NOMO-1 treated with DMSO at 0.1 percent for 48 hours (cell line): ENCODE measurements around the gene RAPGEFL1.
A peak's percentile ranks its signal among the peaks of the same experiment; 100 is the strongest.
"Not testable (repeated sequence)": the region's sequence is repeated elsewhere in the genome, so short reads cannot be mapped to it uniquely, and the experiment has no call there.

Experiments
- DNase-seq: peaks from one replicate; lab custom pipeline; 2025; ENCODE audit not compliant: unreplicated experiment; lab: John Stamatoyannopoulos, UW

RAPGEFL1 gene

GRCh38 chr17:40177275-40177874 is at the start of gene RAPGEFL1:
TSS of gene RAPGEFL1 (plus strand) at chr17:40177470. CDS start at chr17:40177862, 392 bp downstream.
- DNase-seq = no peak

- no peak for DNase-seq
These were observed 47.8 kb upstream of the RAPGEFL1 start for GRCh38 chr17:40129498-40129897.

GRCh38 chr17:40130352-40131042 is 46.8 kb upstream of the RAPGEFL1 start:
- DNase-seq = peak; percentile 96

DNA sequence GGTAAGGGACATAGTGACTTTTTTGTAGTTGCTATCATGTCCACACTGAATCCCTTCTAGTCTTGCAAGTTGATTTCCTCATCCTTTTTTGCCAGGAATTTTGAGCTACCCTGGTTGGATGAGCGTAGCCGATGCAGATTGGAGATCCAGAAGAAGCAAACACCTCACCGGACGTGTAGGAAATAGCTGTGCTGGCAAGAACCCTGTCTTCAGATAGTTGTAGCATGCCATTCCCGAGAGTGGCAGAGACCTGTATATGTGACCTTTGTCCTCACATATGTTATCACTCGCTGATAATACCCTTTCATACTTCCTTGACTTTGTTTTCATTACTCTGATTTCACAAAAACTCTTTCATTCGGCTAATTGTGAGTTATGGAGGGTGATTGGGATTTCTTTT is 43.1 kb upstream of the RAPGEFL1 start:
- DNase-seq = no peak

DNA sequence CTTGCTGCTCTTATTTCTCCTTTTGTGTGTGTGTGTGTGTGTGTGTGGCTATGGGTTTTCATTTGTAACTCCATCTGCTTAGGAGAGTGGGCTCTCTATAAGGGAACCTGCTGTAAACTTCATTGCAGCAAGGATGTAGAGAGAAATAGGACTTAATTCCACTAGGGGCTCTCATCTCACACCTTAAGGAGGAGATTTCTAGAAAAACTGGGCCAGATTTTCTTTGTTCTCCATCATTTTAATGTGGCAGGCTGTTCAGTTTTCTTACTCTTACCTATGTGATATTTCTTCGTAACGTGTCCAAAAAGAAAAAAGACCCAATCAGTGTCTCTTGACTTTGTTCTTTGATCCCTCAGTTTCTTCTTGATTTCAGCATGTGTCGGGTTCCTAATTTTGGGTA is 41.5 kb upstream of the RAPGEFL1 start:
- DNase-seq = no peak

- DNase-seq = peak; percentile 38
These were observed 37.7 kb upstream of the RAPGEFL1 start for GRCh38 chr17:40139566-40140058.

GRCh38 chr17:40143166-40143565 is 34.1 kb upstream of the RAPGEFL1 start:
- not testable (repeated sequence) for DNase-seq

GRCh38 chr17:40145476-40145875 is 31.8 kb upstream of the RAPGEFL1 start:
- no peak for DNase-seq

GRCh38 chr17:40148527-40148926 is 28.7 kb upstream of the RAPGEFL1 start:
- no peak for DNase-seq

DNA sequence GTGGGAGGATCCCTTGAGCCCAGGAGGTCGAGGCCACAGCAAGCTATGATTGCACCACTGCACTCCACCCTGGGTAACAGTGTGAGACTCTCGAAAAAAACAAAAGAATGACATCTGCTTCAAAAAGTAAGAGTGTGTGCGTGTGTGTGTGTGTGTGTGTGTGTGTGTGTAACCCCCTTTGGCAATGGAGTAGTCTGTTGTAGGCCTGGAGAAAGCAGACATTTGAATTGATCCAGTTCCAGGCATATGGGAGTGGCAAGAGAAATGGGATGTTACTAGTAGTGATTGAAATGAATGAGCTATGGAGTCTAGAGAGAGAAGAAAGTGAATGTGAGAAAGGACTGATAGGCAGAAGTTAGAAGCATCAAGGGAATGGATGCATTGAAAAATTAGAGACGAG is 27.0 kb upstream of the RAPGEFL1 start:
- no peak for DNase-seq

DNA sequence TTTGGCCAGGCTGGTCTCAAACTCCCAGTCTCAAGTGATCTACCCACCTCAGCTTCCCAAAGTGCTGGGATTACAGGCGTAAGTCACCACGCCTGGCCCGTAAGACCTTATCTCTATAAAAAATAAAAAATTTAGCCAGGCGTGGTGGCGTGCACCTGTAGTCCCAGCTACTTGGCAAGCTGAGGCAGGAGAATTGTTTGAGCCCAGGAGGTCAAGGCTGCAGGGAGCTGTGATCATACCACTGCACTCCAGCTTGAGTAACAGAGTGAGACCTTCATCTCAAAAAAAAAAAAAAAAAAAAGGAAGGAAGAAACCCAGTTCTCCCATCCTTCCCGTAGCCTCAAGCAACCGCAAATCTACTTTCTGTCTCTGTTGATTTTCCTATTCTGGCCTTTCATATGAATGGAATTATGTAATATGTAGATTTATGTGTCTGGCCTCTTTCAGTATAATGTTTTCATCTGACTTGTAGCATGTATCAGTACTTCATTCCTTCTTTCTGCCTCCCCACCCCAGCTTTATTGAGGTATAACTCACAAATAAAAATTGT is 25.8 kb upstream of the RAPGEFL1 start:
- DNase-seq = peak; percentile 43

GRCh38 chr17:40153603-40154236 is 23.6 kb upstream of the RAPGEFL1 start:
- DNase-seq = no peak

DNA sequence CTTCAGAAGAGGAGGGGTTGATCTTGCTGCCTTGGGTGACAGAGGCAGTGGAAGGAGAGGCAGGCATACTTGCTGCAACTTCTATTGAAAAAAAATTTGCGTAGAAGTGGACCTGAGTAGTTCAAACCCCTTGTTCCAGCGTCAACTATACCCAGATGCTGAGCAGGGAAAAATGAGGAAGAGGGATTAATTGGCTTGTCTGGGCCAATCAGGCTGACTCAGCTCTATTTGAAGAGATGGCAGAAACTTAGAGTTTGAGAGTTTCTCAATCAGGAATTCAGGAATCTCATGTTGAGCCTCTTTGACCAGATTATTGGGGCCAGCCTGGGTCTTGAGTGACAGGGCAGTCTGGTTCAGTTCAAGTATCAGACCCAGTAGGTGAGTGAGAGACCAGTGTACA is 19.3 kb upstream of the RAPGEFL1 start:
- DNase-seq = peak; percentile 43

- DNase-seq = peak; percentile 80
These were observed 18.7 kb upstream of the RAPGEFL1 start for GRCh38 chr17:40158438-40159013.

DNA sequence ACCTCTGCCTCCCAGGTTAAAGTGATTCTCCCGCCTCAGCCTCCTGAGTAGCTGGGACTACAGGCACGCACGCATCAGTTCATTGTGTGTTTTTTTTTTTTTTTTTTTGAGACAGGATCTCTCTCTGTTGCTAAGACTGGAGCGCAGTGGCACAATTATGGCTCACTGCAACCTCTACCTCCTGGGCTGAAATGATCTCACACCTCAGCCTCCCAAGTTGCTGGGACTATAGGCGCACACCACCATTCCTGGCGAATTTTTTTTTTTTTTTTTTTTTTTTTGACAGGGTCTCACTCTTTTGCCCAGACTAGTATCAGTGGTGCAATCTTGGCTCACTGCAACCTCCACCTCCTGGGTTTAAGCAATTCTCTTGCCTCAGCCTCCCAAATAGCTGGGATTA is 17.8 kb upstream of the RAPGEFL1 start:
- DNase-seq = no peak

- DNase-seq = no peak
These were observed 9.5 kb upstream of the RAPGEFL1 start for GRCh38 chr17:40167685-40168261.

- DNase-seq = peak; percentile 54
These were observed 8.9 kb upstream of the RAPGEFL1 start for GRCh38 chr17:40168262-40168832.

GRCh38 chr17:40170325-40170724 is 6.9 kb upstream of the RAPGEFL1 start:
- DNase-seq = no peak

DNA sequence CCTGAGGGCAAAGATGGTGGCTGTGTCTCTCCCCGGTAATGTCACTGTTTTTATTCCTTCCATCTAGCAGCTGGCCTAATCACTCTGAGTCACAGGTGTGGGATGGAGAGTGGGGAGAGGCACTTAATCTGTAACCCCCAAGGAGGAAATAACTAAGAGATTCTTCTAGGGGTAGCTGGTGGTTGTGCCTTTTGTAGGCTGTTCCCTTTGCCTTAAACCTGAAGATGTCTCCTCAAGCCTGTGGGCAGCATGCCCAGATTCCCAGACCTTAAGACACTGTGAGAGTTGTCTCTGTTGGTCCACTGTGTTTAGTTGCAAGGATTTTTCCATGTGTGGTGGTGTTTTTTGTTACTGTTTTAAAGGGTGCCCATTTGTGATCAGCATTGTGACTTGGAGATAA is 5.5 kb upstream of the RAPGEFL1 start:
- DNase-seq = no peak

DNA sequence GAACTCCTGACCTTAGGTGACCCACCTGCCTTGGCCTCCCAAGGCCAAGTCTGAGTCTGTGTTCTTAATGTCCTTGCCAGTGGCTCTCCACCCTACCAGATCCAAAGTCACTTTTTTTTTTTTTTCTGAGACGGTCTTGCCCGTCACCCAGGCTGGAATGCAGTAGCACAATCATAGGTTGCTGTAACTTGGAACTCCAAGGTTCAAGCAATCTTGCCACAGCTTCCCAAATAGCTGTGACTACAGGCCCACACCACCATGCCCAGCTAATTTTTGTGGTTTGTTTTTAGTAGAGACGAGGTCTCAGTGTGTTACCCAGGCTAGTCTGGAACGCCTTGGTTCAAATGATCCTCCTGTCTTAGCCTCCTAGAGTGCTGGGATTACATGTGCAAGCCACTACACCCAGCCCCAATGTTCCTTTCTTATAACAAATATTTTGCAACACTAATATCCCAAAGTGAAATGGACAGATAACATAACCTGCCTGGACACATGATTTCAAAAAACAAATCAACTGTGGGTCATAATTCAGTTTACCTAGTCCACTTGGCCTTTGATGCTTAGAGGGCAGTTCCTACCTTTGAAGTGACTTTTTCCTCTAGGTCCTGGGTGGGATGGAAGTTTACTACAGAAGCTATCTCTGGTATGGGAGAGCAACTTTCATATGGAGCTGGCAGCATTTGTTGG is 4.0 kb upstream of the RAPGEFL1 start:
- DNase-seq = no peak
